Endodermal cell (in vitro differentiated cells): Measurements from ENCODE around the gene IL20RB. TPM values are rescaled to one million over a fixed set of nuclear protein-coding genes. Genes with fewer than 3 reads are reported as not detected.
A peak's percentile ranks its signal among the peaks of the same experiment; 100 is the strongest.

Experiments
- DNase-seq: peaks from one replicate; pipeline ENCODE4 v3.0.0-alpha.2; 2017
- H3K27ac ChIP-seq: 2 replicates; pipeline ENCODE4 v1.5.1; 2013; ENCODE audit warnings: mild to moderate bottlenecking, low read depth, low read length, moderate library complexity
- H3K27me3 ChIP-seq: 2 replicates; pipeline ENCODE4 v1.6.1; 2013; ENCODE audit warnings: mild to moderate bottlenecking, low read length, moderate library complexity; ENCODE audit not compliant: insufficient read depth, control insufficient read depth, poor library complexity, severe bottlenecking
- H3K36me3 ChIP-seq: 2 replicates; pipeline ENCODE4 v1.7.0; 2013; ENCODE audit warnings: mild to moderate bottlenecking, low read length, moderate library complexity; ENCODE audit not compliant: control insufficient read depth, insufficient read depth
- H3K4me1 ChIP-seq: one replicate; pipeline ENCODE4 v1.7.0; 2013; ENCODE audit warnings: low read length; ENCODE audit not compliant: control insufficient read depth, insufficient read depth
- H3K4me3 ChIP-seq: 2 replicates; pipeline ENCODE4 v1.5.1; 2013; ENCODE audit warnings: mild to moderate bottlenecking, low read length, moderate library complexity
- H3K9ac ChIP-seq: 2 replicates; pipeline ENCODE4 v1.6.1; 2013; ENCODE audit warnings: mild to moderate bottlenecking, low read length, moderate library complexity; ENCODE audit not compliant: poor library complexity, severe bottlenecking; ENCODE audit errors: extremely low read depth
- H3K9me3 ChIP-seq: 2 replicates; pipeline ENCODE4 v1.6.1; 2013; ENCODE audit warnings: mild to moderate bottlenecking, low read length, moderate library complexity; ENCODE audit not compliant: control insufficient read depth
- H3K27ac Mint-ChIP-seq: 2 replicates; pipeline ENCODE4 v1.8.0; 2020; ENCODE audit warnings: mixed read lengths
- H3K27me3 Mint-ChIP-seq: 2 replicates; pipeline ENCODE4 v1.8.0; 2021; ENCODE audit warnings: mild to moderate bottlenecking, mixed read lengths; ENCODE audit not compliant: insufficient read depth
- H3K36me3 Mint-ChIP-seq: 2 replicates; pipeline ENCODE4 v1.8.0; 2020; ENCODE audit warnings: low read depth, mixed read lengths
- H3K4me1 Mint-ChIP-seq: 2 replicates; pipeline ENCODE4 v1.8.0; 2020; ENCODE audit warnings: mixed read lengths
- H3K4me3 Mint-ChIP-seq: 2 replicates; pipeline ENCODE4 v1.8.0; 2020; ENCODE audit warnings: mild to moderate bottlenecking, moderate library complexity, mixed read lengths
- H3K9me3 Mint-ChIP-seq: 2 replicates; pipeline ENCODE4 v1.8.0; 2020; ENCODE audit warnings: mild to moderate bottlenecking, mixed read lengths
- CTCF ChIP-seq: fragments of 200-600 bp; sonication (generic); conservative IDR thresholded peaks from 2 replicates; pipeline ENCODE4 v1.5.0; 2021; ENCODE audit warnings: antibody characterized with exemption, mild to moderate bottlenecking
- WGBS, 2 experiments: methylation state at CpG; one replicate each; pipeline versions ENCODE4 v1.1.5 to v1.1.7; 2013; ENCODE audit warnings: missing lambda C conversion rate in 2 of 2, mixed read lengths in 1 of 2; ENCODE audit not compliant: insufficient coverage in 1 of 2, insufficient read length in 1 of 2; 5-methylcytosine and 5-hydroxymethylcytosine counted together
- total RNA-seq, 2 donors: library from RNA; stranded (reverse); fragmentation: NEBNext Ultra II Directional in 1 of 2; extraction: Animal tissue kit (Norgen Biotek cat#: 25700) in 1 of 2; gene quantifications; 2 replicates in 1 of 2; 3 replicates in 1 of 2; pipeline ENCODE4 v1.2.1, GENCODE V29; 2021

The IL20RB gene
- total RNA-seq, 2 donors from 2014 or later = 1.7 to 2.1 TPM

DNA sequence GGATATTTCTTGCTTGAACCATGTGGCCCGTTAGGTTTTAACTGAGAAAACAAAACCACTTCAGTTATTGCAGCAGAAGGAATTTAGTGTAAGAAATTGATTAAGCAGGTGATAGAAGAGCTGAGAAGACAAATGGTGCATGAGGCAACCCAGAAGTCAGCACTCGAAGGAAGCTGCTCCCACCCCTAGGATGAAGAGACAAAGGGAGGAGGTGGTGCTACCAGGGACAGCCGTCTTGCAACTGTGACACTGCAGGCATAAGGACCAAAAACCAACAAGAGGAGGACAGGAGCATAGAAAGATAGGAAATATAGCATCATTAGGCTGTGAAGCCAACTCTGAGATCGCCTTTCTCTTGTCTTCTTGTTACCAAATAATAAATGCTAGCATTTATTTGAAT lies 89.0 kb downstream of the IL20RB start:
- Mint-ChIP-seq H3K9me3 (no peaks in the 10 kb centered on the region), H3K36me3 (no peaks in the 10 kb centered on the region), H3K27me3 (no peaks in the 10 kb centered on the region), H3K4me1 (peaks cover 22% of the 10 kb centered on the region), H3K4me3 (no peak overlapping the region), H3K27ac (no peak overlapping the region)
- H3K9me3 ChIP-seq = no peaks in the 10 kb centered on the region
- TF ChIP-seq CTCF = no peak
- 45 to 76% methylated on average over 2 to 4 of the region's 4 CpGs for WGBS, 2 experiments
- no peak overlapping the region for H3K4me3 ChIP-seq
- H3K27ac ChIP-seq = no peak overlapping the region
- no peaks in the 10 kb centered on the region for H3K36me3 ChIP-seq
- DNase-seq = no peak
- H3K27me3 ChIP-seq = no peaks in the 10 kb centered on the region
- no peak overlapping the region for H3K9ac ChIP-seq
- no peaks in the 10 kb centered on the region for H3K4me1 ChIP-seq

- no peaks in the 10 kb centered on the region for H3K36me3 Mint-ChIP-seq
- H3K4me3 Mint-ChIP-seq = no peak overlapping the region
- Histone ChIP-seq H3K9ac (no peak overlapping the region), H3K9me3 (no peaks in the 10 kb centered on the region), H3K4me1 (no peaks in the 10 kb centered on the region), H3K36me3 (no peaks in the 10 kb centered on the region), H3K27me3 (no peaks in the 10 kb centered on the region), H3K4me3 (no peak overlapping the region), H3K27ac (no peak overlapping the region)
- peaks cover 17% of the 10 kb centered on the region for H3K4me1 Mint-ChIP-seq
- DNase-seq = peak; percentile 66
- no peaks in the 10 kb centered on the region for H3K27me3 Mint-ChIP-seq
- WGBS, 2 experiments = 47 to 78% methylated on average over 2 to 4 of the region's 4 CpGs
- no peaks in the 10 kb centered on the region for H3K9me3 Mint-ChIP-seq
- no peak for TF ChIP-seq CTCF
- no peak overlapping the region for H3K27ac Mint-ChIP-seq
These were observed 89.5 kb downstream of the IL20RB start for GRCh38 chr3:137047240-137047639.

- no peak overlapping the region for H3K9ac ChIP-seq
- H3K36me3 ChIP-seq = no peaks in the 10 kb centered on the region
- no peak for TF ChIP-seq CTCF
- H3K4me3 ChIP-seq = no peak overlapping the region
- H3K27me3 ChIP-seq = no peaks in the 10 kb centered on the region
- no peak for DNase-seq
- no peak overlapping the region for H3K27ac Mint-ChIP-seq
- no peaks in the 10 kb centered on the region for H3K27me3 Mint-ChIP-seq
- H3K9me3 ChIP-seq = no peaks in the 10 kb centered on the region
- no peaks in the 10 kb centered on the region for H3K9me3 Mint-ChIP-seq
- WGBS, 2 experiments = 64% methylated on average over 3 of the region's 3 CpGs; no CpG with 5 or more reads in 1 of the 2 experiments
- no peaks in the 10 kb centered on the region for H3K4me1 ChIP-seq
- no peak overlapping the region for H3K4me3 Mint-ChIP-seq
- peaks cover 4% of the 10 kb centered on the region for H3K4me1 Mint-ChIP-seq
- H3K36me3 Mint-ChIP-seq = no peaks in the 10 kb centered on the region
- no peak overlapping the region for H3K27ac ChIP-seq
These were observed 92.5 kb downstream of the IL20RB start for GRCh38 chr3:137050281-137050680.
